ENCODE data around the gene DIAPH1.

DIAPH1 gene

GRCh38 chr5:141501761-141502160 is 117.0 kb downstream of the DIAPH1 start:
- ATAC-seq = no peak

- no peak for ATAC-seq
Measured at GRCh38 chr5:141496038-141496437, 122.8 kb downstream of the DIAPH1 start.

GRCh38 chr5:141495453-141495811 is 123.4 kb downstream of the DIAPH1 start:
- ATAC-seq = no peak

- no peak for ATAC-seq
Measured at GRCh38 chr5:141494761-141495452, 123.9 kb downstream of the DIAPH1 start.

- no peak for ATAC-seq
Measured at GRCh38 chr5:141493500-141494422, 125.0 kb downstream of the DIAPH1 start.

- peak; percentile 44 to 49 for ATAC-seq
Measured at GRCh38 chr5:141492168-141492885, 126.5 kb downstream of the DIAPH1 start.

- peak in 1 of 2 donors; percentile 5 for ATAC-seq
Measured at GRCh38 chr5:141491323-141492167, 127.3 kb downstream of the DIAPH1 start.

GRCh38 chr5:141490771-141491170 is 128.0 kb downstream of the DIAPH1 start:
- no peak for ATAC-seq

GRCh38 chr5:141490271-141490670 is 128.5 kb downstream of the DIAPH1 start:
- no peak for ATAC-seq

GRCh38 chr5:141489841-141490240 is 129.0 kb downstream of the DIAPH1 start:
- ATAC-seq = no peak

GRCh38 chr5:141488591-141489561 is 129.9 kb downstream of the DIAPH1 start, which contains the start of gene PCDHGC5:
Gene PCDHGC5, plus strand, starts transcription at chr5:141489081. Its CDS starts 160 bp downstream, at chr5:141489241.
- ATAC-seq = no peak

GRCh38 chr5:141487131-141487530 is 131.7 kb downstream of the DIAPH1 start:
- ATAC-seq = no peak

GRCh38 chr5:141486091-141486490 is 132.7 kb downstream of the DIAPH1 start:
- ATAC-seq = no peak

GRCh38 chr5:141485321-141486055 is 133.3 kb downstream of the DIAPH1 start:
- no peak for ATAC-seq

GRCh38 chr5:141484641-141485311 is 134.0 kb downstream of the DIAPH1 start, which contains the start of gene PCDHGC4:
Gene PCDHGC4, plus strand, starts transcription at chr5:141485030. Its CDS starts 144 bp downstream, at chr5:141485174.
- ATAC-seq = peak in 1 of 2 donors; percentile 30

- ATAC-seq = no peak
Measured at GRCh38 chr5:141484310-141484640, 134.5 kb downstream of the DIAPH1 start.

- no peak for ATAC-seq
Measured at GRCh38 chr5:141483902-141484301, 134.9 kb downstream of the DIAPH1 start.

GRCh38 chr5:141479776-141480175 is 139.0 kb downstream of the DIAPH1 start:
- ATAC-seq = no peak

GRCh38 chr5:141478321-141478945 is 140.4 kb downstream of the DIAPH1 start:
- no peak for ATAC-seq
